ENCODE results near the gene WNK2.

Gene WNK2

DNA sequence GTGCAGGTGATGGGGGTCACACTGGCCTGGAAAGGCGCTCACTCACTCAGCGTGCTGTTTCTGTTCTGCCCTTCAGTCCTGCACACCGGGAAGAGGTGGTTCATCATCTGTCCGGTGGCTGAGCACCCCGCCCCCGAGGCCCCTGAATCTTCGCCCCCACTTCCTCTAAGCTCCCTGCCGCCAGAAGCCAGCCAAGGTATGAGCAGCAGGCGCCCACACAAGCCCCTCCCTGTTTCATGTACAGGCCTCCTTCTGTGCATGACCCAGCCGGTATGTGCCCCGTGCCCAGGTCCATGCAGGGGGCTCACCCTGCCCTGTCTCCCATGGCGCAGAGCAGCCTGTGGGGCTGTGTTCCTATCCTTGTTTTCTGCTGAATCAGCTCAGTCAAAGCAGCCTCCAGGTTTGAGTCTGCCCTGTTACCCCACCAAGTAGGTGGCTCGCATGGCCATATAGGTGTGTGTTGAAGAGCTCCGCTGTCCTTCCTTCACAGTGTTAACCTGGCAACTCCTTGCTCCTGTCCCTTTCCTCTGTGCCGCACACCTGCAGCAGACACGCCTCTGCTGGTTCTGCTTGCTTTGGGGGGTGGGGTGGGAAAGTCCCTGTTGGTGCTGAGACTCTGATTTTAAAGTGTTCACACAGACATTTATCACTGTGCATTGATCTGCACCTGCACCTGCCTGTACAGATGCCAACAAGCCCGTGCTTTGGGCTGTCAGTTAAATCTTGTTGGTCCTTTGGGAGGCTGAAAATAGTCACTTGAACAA lies 84.8 kb downstream of the WNK2 start:
- DNase-seq: no peak

DNA sequence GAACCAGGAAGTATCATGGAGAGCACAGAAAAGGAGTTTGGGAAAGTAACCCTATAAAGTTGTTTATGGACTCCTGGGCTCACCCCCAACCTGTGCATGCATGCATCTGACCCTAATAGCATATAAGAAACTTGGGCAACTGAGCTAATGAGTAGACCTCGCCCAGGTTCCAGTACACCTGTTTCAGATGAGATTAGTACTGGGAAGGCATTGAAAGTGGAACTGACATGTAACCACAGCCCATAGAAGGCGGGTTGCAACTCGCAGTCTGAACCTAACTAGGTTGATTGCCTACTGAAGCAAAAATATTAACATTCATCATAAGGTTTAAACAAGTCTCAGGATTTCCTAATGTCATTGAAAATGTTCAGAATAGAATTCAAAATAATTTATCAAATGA lies 87.0 kb downstream of the WNK2 start:
- no peak for DNase-seq

- DNase-seq: no peak
Observed at GRCh38 chr9:93276973-93277372, 93.0 kb downstream of the WNK2 start.

DNA sequence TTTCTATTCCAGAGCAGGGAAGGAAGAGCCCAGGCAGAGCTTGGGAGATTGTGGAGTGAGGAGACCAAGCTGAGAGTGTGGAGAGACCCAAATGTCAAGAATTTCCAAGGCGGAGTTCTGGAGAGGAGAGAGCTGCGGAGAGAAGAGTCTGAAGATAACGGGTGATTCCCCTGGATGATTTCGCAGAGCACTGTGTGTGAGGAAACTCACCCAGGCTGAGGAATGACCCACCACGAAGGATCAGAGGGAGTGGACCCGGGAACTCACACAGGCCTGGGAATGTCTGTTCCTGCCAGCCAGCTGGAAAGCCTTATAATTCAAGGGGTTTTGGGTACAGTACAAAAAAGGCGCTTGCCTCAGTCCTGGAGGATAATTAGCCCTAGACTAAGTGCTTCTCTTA lies 94.2 kb downstream of the WNK2 start:
- no peak for DNase-seq

GRCh38 chr9:93280661-93281259 lies 96.8 kb downstream of the WNK2 start:
- DNase-seq: no peak

GRCh38 chr9:93286252-93287188 lies 102.6 kb downstream of the WNK2 start:
- no peak for DNase-seq

GRCh38 chr9:93287189-93287552 lies 103.2 kb downstream of the WNK2 start:
- DNase-seq: no peak

- DNase-seq: no peak
Observed at GRCh38 chr9:93287593-93287992, 103.7 kb downstream of the WNK2 start.

- DNase-seq: no peak
Observed at GRCh38 chr9:93288341-93288740, 104.4 kb downstream of the WNK2 start.

GRCh38 chr9:93288891-93289883 lies 105.2 kb downstream of the WNK2 start:
- no peak for DNase-seq

DNA sequence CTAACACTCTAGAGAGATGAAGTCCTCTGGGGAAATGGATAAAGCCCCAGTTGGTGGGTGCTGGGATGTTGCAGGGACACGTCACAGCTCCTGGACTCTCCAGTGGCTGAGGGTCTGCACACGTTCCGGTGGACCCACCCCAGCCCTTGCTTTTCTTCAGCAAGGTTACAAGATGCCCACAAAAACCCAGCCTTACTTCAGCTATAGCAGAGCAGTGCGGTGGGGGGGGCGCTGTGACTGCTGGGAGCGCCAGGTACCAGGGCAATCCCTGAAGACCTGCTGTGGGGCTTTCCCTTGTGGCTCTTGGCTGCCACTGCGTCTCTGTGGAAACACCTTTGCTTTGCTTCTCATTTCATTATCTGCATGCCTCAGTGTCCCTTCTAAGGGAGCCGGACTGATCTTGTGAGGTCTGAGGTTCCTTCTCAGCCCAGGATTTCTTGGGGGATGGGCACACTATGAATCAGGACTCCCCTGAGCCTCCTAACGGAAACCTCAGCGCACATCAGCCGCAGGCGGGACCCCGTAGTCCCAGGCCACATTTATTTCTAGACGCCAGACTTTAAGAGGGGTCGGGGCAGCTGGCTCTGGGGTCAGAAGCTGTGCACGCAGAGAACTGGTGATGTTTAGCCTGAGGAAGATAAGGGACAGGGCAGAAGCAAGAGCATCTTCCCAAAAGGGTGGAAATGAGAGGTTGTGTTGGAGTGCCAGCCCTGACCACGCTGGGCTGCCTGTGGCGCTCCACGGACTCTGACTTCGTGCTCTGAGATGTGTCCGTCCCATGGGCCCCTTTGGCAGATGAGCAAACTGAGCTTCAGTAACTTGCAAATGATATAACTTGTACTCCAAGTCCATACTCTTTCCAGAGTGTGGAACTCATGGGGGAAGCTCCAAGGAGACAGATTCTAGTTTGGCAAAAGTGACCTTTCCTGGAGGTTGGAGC lies 106.8 kb downstream of the WNK2 start:
- no peak for DNase-seq

DNA sequence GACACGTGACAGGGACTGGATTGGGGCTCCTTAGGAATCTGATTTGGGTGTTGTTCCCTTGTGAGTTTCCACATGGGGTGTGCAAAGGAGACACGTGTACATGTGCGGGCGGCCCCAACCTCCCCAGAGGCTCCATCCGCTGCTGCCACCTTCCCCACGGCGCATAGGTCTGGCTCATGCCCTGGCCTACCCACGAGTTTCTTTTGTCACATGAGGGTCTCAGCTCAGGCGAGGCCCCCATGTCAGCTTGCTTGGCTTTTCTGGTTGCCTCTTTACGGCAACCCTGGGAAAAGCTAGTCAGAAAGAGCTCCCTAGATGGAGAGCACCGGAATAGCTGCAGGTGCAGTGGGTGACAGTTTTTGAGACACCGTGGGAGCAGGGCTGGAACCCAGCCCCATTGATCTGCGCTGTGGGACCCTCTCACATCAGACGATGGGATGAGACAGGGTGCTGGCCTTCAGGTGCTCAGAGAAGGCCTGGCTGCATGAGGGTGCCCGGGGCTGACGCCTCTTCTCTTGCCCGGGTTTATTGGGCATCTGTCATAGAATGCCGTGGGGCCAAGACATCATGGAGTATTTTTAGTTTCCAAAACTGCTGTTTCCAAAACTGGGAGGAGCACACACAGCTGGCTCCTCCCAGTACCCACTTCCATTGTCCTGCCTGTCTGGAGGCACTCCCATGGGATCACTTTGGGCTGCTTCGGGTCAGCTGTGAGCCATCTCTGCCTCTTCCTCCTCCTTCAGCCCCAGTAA lies 107.8 kb downstream of the WNK2 start:
- no peak for DNase-seq

- no peak for DNase-seq
Observed at GRCh38 chr9:93292288-93292615, 108.3 kb downstream of the WNK2 start.

DNA sequence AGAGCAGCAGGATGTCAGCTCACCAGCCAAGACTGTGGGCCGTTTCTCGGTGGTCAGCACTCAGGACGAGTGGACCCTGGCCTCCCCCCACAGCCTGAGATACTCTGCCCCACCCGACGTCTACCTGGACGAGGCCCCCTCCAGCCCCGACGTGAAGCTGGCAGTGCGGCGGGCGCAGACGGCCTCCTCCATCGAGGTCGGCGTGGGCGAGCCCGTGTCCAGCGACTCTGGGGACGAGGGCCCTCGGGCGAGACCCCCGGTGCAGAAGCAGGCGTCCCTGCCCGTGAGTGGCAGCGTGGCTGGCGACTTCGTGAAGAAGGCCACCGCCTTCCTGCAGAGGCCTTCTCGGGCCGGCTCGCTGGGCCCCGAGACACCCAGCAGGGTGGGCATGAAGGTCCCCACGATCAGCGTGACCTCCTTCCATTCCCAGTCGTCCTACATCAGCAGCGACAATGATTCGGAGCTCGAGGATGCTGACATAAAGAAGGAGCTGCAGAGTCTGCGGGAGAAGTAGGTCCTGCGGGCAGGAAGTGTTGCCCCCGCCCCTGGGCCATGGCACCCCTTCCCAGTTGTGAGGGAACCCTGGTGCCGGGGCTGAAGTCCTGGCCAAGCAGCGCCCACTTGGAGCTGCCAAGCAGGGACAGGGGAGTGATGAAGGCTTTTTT lies 108.9 kb downstream of the WNK2 start:
- no peak for DNase-seq

DNA sequence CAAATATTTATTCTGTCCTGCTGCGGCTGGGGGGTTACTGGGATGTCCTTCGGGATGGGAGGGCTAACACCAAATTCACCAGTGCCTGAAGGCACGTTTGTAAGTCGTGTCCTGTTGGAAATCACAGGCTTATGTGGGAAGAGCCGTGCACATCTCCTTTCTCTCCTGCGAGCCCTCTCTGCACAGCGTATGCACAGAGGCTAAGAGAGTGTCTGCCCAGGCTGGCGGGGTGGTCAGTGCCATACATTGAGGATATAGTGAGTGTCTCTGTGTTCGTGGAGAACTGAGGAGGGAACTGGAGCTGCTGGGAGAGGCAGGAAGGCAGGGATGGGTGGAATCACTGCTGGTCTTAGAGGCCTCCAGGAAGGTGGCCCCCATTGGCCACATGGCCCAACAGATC lies 110.1 kb downstream of the WNK2 start:
- DNase-seq: no peak

DNA sequence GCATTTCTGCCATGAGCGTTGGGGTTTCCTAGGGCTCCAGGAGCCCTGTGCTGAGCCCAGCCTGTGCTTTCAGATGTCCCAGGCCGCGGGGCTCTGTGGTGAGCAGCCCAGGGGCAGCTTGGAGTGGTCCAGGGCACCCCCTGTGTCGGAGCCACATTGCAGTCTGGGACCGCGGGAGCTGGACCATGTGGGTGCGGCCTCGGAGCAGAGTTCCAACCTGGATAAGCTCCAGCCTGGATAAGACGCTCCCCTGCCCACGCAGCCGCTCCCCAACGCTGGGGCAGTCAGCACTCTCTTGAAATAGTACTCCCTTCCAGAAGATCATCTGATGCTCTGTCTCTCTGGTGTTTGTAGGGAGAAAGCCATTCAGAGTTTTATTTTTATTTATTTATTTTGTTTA lies 111.1 kb downstream of the WNK2 start:
- DNase-seq: no peak

GRCh38 chr9:93295456-93296076 lies 111.6 kb downstream of the WNK2 start:
- no peak for DNase-seq

DNA sequence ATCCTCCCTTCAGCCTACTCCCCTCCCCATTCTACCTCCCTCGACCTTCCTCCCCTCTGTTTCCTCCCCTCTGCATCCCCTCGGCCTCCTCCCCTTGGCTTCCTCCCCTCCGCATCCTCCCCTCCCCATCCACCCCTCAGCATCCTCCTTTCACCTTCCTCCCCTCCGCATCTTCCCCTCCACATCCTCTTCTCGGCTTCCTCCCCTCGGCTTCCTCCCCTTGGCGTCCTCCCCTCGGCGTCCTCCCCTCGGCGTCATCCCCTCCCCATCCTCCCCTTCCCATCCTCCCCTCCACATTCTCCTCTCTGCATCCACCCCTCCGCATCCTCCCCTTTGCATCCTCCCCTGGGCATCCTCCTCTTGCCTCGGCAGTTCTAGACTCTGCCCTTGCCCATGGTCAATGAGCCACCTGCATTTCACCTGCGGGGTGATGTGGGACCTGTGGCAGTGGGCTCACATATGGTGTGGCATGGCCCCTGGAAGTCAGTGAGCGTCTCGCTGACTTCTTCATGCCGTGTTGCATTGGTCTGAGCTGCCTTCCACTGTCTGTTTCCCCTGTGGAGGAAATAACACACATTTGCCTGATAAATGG lies 113.0 kb downstream of the WNK2 start:
- no peak for DNase-seq

Data from hematopoietic multipotent progenitor cell treated with erythropoietin and hydrocortisone succinate and interleukin-3 and kit ligand, for 4 days (in vitro differentiated cells).